GM12878 (cell line): Measurements from ENCODE around the gene PHC3. TPM values are rescaled to one million over a fixed set of nuclear protein-coding genes. Genes with fewer than 3 reads are reported as not detected.
A peak's percentile ranks its signal among the peaks of the same experiment; 100 is the strongest.

Experiments used
- DPF2 ChIP-seq: fragments of 450-650 bp; IDR thresholded peaks from 2 replicates; pipeline ENCODE4 v1.6.1; 2017; ENCODE audit warnings: mild to moderate bottlenecking
- EP300 ChIP-seq, 2 experiments: fragments of 150-350 bp in 1 of 2; IDR thresholded peaks; 2 replicates each; pipeline ENCODE4 v1.6.1; 2011 to 2012; ENCODE audit warnings: low read depth in 2 of 2, low read length in 2 of 2, borderline replicate concordance in 1 of 2, improper control_type of control experiment in 1 of 2, inconsistent platforms in 1 of 2; ENCODE audit not compliant: control insufficient read depth in 1 of 2
- IKZF2 ChIP-seq, 2 experiments: fragments of 450-650 bp; IDR thresholded peaks; 2 replicates each; pipeline ENCODE4 v1.6.1; 2017; ENCODE audit warnings: mild to moderate bottlenecking in 2 of 2, moderate library complexity in 2 of 2
- MYC ChIP-seq: IDR thresholded peaks from 2 replicates; pipeline ENCODE4 v1.6.1; 2011; ENCODE audit warnings: mild to moderate bottlenecking, low read length, moderate library complexity, inconsistent platforms; ENCODE audit not compliant: insufficient read depth, insufficient replicate concordance, insufficient read length, severe bottlenecking
- NFIC ChIP-seq: IDR thresholded peaks from 2 replicates; pipeline ENCODE4 v1.6.1; 2012; ENCODE audit warnings: low read depth, mild to moderate bottlenecking, inconsistent platforms, low read length, moderate library complexity
- SMARCA5 ChIP-seq: fragments of 450-650 bp; IDR thresholded peaks from 2 replicates; pipeline ENCODE4 v1.6.1; 2017; ENCODE audit warnings: mild to moderate bottlenecking
- TCF12 ChIP-seq: IDR thresholded peaks from 2 replicates; pipeline ENCODE4 v1.6.1; 2011; ENCODE audit warnings: low read depth, mild to moderate bottlenecking, low read length
- polyA plus RNA-seq, 11 experiments: library from polyadenylated mRNA; depleted of rRNA in 4 of 11; unstranded in 6 of 11; stranded (reverse) in 5 of 11; fragments of >200 nt; fragmentation: Nextera tagmentation in 4 of 11; fragmentation: Illumina TruSeq in 1 of 11; extraction: Ambion mirVana in 4 of 11; extraction: Trizol in 1 of 11; gene quantifications; 1 replicate in 1 of 11; 2 replicates in 10 of 11; pipeline versions ENCODE4 v1.2.1 to v1.2.3, GENCODE V29; 2011 to 2016; ENCODE audit warnings: inconsistent platforms in 2 of 11, missing spikeins in 2 of 11, low read depth in 1 of 11
- total RNA-seq, 4 experiments: library from RNA; depleted of rRNA in 3 of 4; stranded (reverse); fragments of >200 nt in 3 of 4; fragmentation: Illumina TruSeq in 1 of 4; extraction: Trizol in 1 of 4; gene quantifications; 2 replicates each; pipeline versions ENCODE4 v1.2.1 to v1.2.3, GENCODE V29; 2013 to 2021
- TF ChIP-seq, protein P1 (sequence below): fragments of 450-650 bp; IDR thresholded peaks from 2 replicates; pipeline ENCODE4 v1.6.1; 2014; ENCODE audit warnings: mild to moderate bottlenecking
- TF ChIP-seq, protein P2 (sequence below): fragments of 450-650 bp; IDR thresholded peaks from 2 replicates; pipeline ENCODE4 v1.6.1; 2016; ENCODE audit warnings: mild to moderate bottlenecking
- TF ChIP-seq, protein P3 (sequence below): fragments of 450-650 bp; IDR thresholded peaks from 2 replicates; pipeline ENCODE4 v1.6.1; 2017; ENCODE audit warnings: mild to moderate bottlenecking, low read depth, inconsistent platforms; ENCODE audit not compliant: poor library complexity, severe bottlenecking

The PHC3 gene
- total and polyA plus RNA-seq, 10 of the 15 experiments (the other 5 are each of a cell fraction or from before 2014, with no cell fraction given): 3.3 to 62.3 (median 22.1) TPM

DNA sequence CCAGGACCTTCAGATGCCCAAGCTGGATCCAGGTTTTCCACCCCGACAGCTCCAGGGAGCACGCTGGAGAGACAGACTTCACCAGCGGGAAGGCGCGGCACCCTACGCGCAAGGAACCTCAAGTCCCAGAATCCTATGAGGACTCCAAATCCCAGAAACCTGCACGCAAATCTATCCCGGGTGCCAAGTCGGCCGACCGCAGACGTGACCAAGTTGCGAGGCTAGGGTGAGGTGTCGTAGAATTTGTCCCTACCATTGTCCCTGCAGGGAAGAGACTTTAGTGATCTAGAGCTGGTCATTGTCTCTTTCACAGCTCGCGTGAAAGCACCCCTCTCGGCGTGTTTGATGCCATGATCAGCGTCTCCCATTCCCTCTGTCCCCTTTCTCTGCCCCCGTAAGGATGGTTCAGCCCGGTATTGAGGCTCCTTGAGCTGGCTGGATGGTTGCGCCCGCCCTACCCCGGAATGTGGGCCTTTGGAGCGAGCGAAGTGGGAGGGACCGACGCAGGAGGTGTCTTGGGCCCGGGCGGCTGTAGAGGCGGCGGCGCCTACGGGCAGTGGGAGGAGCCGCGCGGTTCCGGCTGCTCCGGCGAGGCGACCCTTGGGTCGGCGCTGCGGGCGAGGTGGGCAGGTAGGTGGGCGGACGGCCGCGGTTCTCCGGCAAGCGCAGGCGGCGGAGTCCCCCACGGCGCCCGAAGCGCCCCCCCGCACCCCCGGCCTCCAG lies 40.6 kb upstream of the PHC3 start, which contains the start of gene PRKCI (continued):
- TF ChIP-seq TCF12 (0 out of 2 replicates have a peak, but pooled peaks have one; percentile 11), NFIC (peak; percentile 80), MYC (no peak), EP300 (IDR thresholded peaks at IDR 0.05; ENCODE audit: borderline replicate concordance in 1 of 2, control insufficient read depth in 1 of 2, low read depth in 2 of 2, low read length in 2 of 2) (no peak), IKZF2 (IDR thresholded peaks at IDR 0.05) (peak; percentile 79 to 88), DPF2 (peak; percentile 64; the same call in 1 of the 2 replicates), SMARCA5 (peak; percentile 21; the same call in 1 of the 2 replicates)
- TF ChIP-seq, protein P1, sequence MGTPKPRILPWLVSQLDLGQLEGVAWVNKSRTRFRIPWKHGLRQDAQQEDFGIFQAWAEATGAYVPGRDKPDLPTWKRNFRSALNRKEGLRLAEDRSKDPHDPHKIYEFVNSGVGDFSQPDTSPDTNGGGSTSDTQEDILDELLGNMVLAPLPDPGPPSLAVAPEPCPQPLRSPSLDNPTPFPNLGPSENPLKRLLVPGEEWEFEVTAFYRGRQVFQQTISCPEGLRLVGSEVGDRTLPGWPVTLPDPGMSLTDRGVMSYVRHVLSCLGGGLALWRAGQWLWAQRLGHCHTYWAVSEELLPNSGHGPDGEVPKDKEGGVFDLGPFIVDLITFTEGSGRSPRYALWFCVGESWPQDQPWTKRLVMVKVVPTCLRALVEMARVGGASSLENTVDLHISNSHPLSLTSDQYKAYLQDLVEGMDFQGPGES: no peak; the same call in 1 of the 2 replicates
- TF ChIP-seq, protein P2, sequence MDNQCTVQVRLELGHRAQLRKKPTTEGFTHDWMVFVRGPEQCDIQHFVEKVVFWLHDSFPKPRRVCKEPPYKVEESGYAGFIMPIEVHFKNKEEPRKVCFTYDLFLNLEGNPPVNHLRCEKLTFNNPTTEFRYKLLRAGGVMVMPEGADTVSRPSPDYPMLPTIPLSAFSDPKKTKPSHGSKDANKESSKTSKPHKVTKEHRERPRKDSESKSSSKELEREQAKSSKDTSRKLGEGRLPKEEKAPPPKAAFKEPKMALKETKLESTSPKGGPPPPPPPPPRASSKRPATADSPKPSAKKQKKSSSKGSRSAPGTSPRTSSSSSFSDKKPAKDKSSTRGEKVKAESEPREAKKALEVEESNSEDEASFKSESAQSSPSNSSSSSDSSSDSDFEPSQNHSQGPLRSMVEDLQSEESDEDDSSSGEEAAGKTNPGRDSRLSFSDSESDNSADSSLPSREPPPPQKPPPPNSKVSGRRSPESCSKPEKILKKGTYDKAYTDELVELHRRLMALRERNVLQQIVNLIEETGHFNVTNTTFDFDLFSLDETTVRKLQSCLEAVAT: peak; percentile 96
- TF ChIP-seq, protein P3, sequence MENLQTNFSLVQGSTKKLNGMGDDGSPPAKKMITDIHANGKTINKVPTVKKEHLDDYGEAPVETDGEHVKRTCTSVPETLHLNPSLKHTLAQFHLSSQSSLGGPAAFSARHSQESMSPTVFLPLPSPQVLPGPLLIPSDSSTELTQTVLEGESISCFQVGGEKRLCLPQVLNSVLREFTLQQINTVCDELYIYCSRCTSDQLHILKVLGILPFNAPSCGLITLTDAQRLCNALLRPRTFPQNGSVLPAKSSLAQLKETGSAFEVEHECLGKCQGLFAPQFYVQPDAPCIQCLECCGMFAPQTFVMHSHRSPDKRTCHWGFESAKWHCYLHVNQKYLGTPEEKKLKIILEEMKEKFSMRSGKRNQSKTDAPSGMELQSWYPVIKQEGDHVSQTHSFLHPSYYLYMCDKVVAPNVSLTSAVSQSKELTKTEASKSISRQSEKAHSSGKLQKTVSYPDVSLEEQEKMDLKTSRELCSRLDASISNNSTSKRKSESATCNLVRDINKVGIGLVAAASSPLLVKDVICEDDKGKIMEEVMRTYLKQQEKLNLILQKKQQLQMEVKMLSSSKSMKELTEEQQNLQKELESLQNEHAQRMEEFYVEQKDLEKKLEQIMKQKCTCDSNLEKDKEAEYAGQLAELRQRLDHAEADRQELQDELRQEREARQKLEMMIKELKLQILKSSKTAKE: peak; percentile 97
